ENCODE results near the gene USP5. TPM values are rescaled to one million over a fixed set of nuclear protein-coding genes. Genes with fewer than 3 reads are reported as not detected.

USP5 gene
- total and polyA plus RNA-seq, 12 donors, result 30.6 to 162 (median 113) TPM

DNA sequence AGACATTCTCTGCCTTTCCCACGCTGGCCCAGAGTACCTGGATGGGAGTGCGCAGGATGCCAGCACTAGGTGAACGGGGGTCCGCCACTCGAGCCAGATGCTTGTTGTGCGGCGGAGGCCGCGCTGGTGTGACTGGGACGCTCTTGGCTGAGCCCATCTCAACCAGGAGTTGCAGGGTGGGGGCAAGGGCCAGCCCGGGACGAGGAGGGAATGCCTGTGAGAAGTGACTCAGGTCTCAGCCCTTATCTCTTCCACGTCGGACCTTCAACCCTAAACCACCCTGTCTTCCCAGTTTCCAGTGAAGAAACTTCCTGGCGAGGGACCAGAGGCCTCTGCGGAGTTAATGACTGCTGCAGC is 1.2 kb upstream of the USP5 start:
- TF ChIP-seq, protein P1, sequence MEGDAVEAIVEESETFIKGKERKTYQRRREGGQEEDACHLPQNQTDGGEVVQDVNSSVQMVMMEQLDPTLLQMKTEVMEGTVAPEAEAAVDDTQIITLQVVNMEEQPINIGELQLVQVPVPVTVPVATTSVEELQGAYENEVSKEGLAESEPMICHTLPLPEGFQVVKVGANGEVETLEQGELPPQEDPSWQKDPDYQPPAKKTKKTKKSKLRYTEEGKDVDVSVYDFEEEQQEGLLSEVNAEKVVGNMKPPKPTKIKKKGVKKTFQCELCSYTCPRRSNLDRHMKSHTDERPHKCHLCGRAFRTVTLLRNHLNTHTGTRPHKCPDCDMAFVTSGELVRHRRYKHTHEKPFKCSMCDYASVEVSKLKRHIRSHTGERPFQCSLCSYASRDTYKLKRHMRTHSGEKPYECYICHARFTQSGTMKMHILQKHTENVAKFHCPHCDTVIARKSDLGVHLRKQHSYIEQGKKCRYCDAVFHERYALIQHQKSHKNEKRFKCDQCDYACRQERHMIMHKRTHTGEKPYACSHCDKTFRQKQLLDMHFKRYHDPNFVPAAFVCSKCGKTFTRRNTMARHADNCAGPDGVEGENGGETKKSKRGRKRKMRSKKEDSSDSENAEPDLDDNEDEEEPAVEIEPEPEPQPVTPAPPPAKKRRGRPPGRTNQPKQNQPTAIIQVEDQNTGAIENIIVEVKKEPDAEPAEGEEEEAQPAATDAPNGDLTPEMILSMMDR (IDR thresholded peaks at IDR 0.05), result no peak
- TF ChIP-seq POLR2A (IDR thresholded peaks at IDR 0.05), result no peak
- intact Hi-C loops (cut with DNase I), result no loop called here
- Histone ChIP-seq H3K4me3 (peak overlapping the region in 1 of 4 donors; percentile 63), H3K9me3 (replicated peaks in 1 of 3) (no peaks in the 10 kb centered on the region), H3K27me3 (no peaks in the 10 kb centered on the region), H3K36me3 (replicated peaks in 1 of 2) (peaks cover 0 to 7% of the 10 kb centered on the region in 2 donors), H3K4me1 (replicated peaks in 1 of 2) (peaks cover 13 to 24% of the 10 kb centered on the region in 2 donors), H3K27ac (peak overlapping the region in 3 of 5 donors; percentile 84 to 98 (median 95))
- WGBS, 4 donors, result 19 to 46% (median 35%) methylated on average over 4 to 16 of the region's 16 CpGs
- peak in 3 of 7 donors; percentile 84 to 91 (median 88) for DNase-seq

DNA sequence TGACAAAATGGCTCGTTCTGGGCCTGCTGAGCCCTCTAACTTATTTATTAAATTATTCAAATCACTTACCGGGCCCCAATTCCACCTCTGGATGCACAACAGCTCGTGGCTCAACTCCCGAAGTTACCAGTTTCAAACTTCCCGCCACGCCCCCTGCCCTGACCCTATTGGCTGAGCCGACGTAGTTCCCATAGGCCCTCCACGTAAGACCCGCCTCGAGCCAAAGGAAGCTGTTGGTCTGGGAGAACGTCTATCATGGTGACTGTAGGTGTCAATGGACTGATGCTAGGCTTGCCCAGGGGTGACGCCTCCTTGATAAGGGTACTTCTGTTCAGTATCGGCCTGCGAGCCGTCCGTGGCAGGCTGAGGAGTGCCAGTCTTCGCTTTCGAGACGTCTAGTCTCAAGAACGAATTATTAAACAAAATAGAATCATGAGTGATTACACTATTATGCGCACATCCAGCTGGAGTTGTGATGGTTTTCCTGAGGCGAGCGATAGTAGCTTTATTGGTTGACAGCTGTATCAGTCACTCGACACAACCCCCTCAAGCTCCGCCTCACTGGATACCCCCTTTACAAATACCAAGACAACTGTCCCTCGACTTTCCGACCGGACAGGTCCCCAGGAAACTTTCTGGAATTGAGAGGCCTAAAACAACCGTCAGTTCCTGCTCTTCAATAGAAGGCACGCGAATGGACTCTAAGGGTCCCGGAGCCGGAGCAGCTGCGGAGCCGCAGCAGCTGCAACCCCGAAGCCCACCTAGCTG is 613 bp upstream of the USP5 start, which contains the start of gene CDCA3:
Gene CDCA3 (minus strand): TSS at position 134 of the 768 bp plus-strand sequence. CDS start 334 bp downstream, outside the sequence.
- Histone ChIP-seq H3K4me1 (replicated peaks in 1 of 2) (peaks cover 13 to 24% of the 10 kb centered on the region in 2 donors), H3K4me3 (peak within 1 kb of the TSS in 3 of 4 donors; percentile 57 to 67 (median 63)), H3K9me3 (replicated peaks in 1 of 3) (no peaks in the 10 kb centered on the region), H3K27me3 (no peaks in the 10 kb centered on the region), H3K36me3 (replicated peaks in 1 of 2) (peaks cover 0 to 13% of the 10 kb centered on the region in 2 donors), H3K27ac (peak within 1 kb of the TSS; percentile 84 to 98 (median 95))
- intact Hi-C loops (cut with DNase I), result no loop called here
- WGBS, 4 donors, result 0 to 1% (median 1%) methylated on average over 31 to 37 of the region's 37 CpGs
- peak; percentile 88 to 94 for TF ChIP-seq POLR2A (IDR thresholded peaks at IDR 0.05)
- TF ChIP-seq, protein P1 (IDR thresholded peaks at IDR 0.05), result peak in 1 of 6 experiments; percentile 21
- peak; percentile 96 to 99 (median 98) for DNase-seq

GRCh38 chr12:6852651-6853354 is 853 bp downstream of the USP5 start:
- H3K4me1 ChIP-seq (replicated peaks in 1 of 2), result peaks cover 13 to 24% of the 10 kb centered on the region in 2 donors
- WGBS, 4 donors, result 0 to 3% (median 1%) methylated on average over 10 to 18 of the region's 18 CpGs
- H3K27me3 ChIP-seq, result no peaks in the 10 kb centered on the region
- H3K9me3 ChIP-seq (replicated peaks in 1 of 3), result no peaks in the 10 kb centered on the region
- H3K4me3 ChIP-seq, result peak overlapping the region in 3 of 4 donors; percentile 63 to 69 (median 67)
- peak; percentile 17 to 20 for TF ChIP-seq POLR2A (IDR thresholded peaks at IDR 0.05)
- TF ChIP-seq, protein P1 (IDR thresholded peaks at IDR 0.05), result no peak
- peak; percentile 59 to 84 (median 71) for DNase-seq
- intact Hi-C loops (cut with DNase I), result no loop called here
- peak overlapping the region in 4 of 5 donors; percentile 12 to 98 (median 64) for H3K27ac ChIP-seq
- peaks cover 0 to 27% of the 10 kb centered on the region in 2 donors for H3K36me3 ChIP-seq (replicated peaks in 1 of 2)

DNA sequence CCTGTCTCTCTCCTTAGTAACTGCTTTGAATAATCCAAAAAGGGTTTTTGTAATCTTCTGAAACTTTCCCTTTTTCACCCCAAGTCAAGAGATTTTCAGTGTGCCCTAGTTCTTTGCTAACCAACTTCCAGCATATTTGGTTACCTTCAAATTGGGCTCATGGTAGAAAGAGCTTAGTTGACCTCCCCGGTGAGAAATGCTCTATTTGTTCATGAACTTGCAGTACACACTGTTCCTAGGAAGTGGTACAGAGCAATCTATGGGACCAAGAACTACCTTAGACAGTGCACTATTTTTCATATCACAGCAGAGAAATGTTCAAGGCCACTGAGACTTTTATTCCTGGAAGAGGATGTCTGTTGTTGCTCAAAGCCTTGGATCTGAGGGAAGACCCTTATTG is 1.7 kb downstream of the USP5 start:
- Histone ChIP-seq H3K27ac (peak overlapping the region in 3 of 5 donors; percentile 54 to 98 (median 75)), H3K36me3 (replicated peaks in 1 of 2) (peaks cover 0 to 36% of the 10 kb centered on the region in 2 donors), H3K9me3 (replicated peaks in 1 of 3) (no peaks in the 10 kb centered on the region), H3K4me1 (replicated peaks in 1 of 2) (peaks cover 13 to 24% of the 10 kb centered on the region in 2 donors), H3K27me3 (no peaks in the 10 kb centered on the region), H3K4me3 (peak overlapping the region in 1 of 4 donors; percentile 63)
- TF ChIP-seq, protein P1 (IDR thresholded peaks at IDR 0.05), result no peak
- no peak for TF ChIP-seq POLR2A (IDR thresholded peaks at IDR 0.05)
- DNase-seq, result no peak
- 38 to 70% (median 41%) methylated on average over 1 of the region's 1 CpG for WGBS, 4 donors
- intact Hi-C loops (cut with DNase I), result no loop called here
